K562 (cell line): ENCODE results near the gene ABCC11. TPM values are rescaled to one million over a fixed set of nuclear protein-coding genes. Genes with fewer than 3 reads are reported as not detected.

Source experiments
- ATAC-seq: fragments of 200-7000 bp; cut with Tn5 transposase; 3 replicates; pipeline ENCODE4 v1.9.1; 2020; ENCODE audit warnings: moderate library complexity
- BruUV-seq: library from RNA; stranded (reverse); fragments of 400-500 nt; replicated peaks from 2 replicates; lab custom pipeline; 2021; lab: Mats Ljungman, UMichigan
- CTCF ChIA-PET: fragments of 300-600 bp; formaldehyde crosslinking; extraction: SDS; loops from one replicate; lab custom pipeline; 2021; ENCODE audit warnings: low intra/inter-chr PET ratio; lab: Yijun Ruan, JAX
- POLR2A ChIA-PET: fragments of 300-600, 350-650 bp; sonication (Branson Sonifier 250); formaldehyde crosslinking; extraction: SDS; loops from one replicate; lab custom pipeline; 2021; ENCODE audit warnings: antibody characterized with exemption, inconsistent platforms; lab: Yijun Ruan, JAX
- DNase-seq, 4 experiments: peaks; one replicate each; pipeline versions ENCODE4 v3.0.0 to v3.0.0-alpha.2; 2011 to 2018; ENCODE audit warnings: low spot score in 3 of 4, mixed read lengths in 3 of 4; ENCODE audit errors: extremely low read depth in 1 of 4
- FAIRE-seq: peaks from 2 replicates; lab custom pipeline; 2011; peaks lifted over from hg19 to GRCh38; lab: Jason Lieb, UNC
- H2AFZ ChIP-seq: 2 replicates; pipeline ENCODE4 v1.6.0; 2011; ENCODE audit warnings: low read depth, low read length, control low read depth, inconsistent platforms
- H3K27ac ChIP-seq: fragments of 200-600 bp; 3 replicates; pipeline ENCODE4 v1.8.0; 2011; ENCODE audit warnings: low read depth, mild to moderate bottlenecking, control low read depth, inconsistent platforms, low read length, moderate library complexity, mixed read lengths; ENCODE audit errors: extremely low read depth
- H3K27me3 ChIP-seq, 2 experiments: fragments of 300-600 bp in 1 of 2; 2 replicates in 1 of 2; 3 replicates in 1 of 2; pipeline versions ENCODE4 v1.6.0 to v1.8.0; 2011; ENCODE audit warnings: inconsistent platforms in 2 of 2, low read length in 2 of 2, mild to moderate bottlenecking in 1 of 2, mixed read lengths in 1 of 2, moderate library complexity in 1 of 2; ENCODE audit not compliant: control insufficient read depth in 2 of 2, insufficient read depth in 2 of 2
- H3K36me3 ChIP-seq: fragments of 300-600 bp; 3 replicates; pipeline ENCODE4 v1.8.0; 2011; ENCODE audit warnings: mild to moderate bottlenecking, low read length, inconsistent platforms; ENCODE audit not compliant: control insufficient read depth, insufficient read depth
- H3K4me1 ChIP-seq, 2 experiments: fragments of 200-600 bp in 1 of 2; replicated peaks in 1 of 2; 2 replicates in 1 of 2; 3 replicates in 1 of 2; pipeline versions ENCODE4 v1.5.1 to v1.8.0; 2011; ENCODE audit warnings: inconsistent platforms in 2 of 2, low read length in 2 of 2, mild to moderate bottlenecking in 1 of 2, mixed read lengths in 1 of 2, moderate library complexity in 1 of 2; ENCODE audit not compliant: control insufficient read depth in 2 of 2, insufficient read depth in 2 of 2
- H3K4me2 ChIP-seq: 2 replicates; pipeline ENCODE4 v1.6.1; 2011; ENCODE audit warnings: low read length, control low read depth, inconsistent platforms, mixed read lengths; ENCODE audit not compliant: insufficient read depth
- H3K4me3 ChIP-seq: fragments of 200-600 bp; sonication (generic), shearing (Covaris generic); 2 replicates; pipeline ENCODE4 v1.5.1; 2016; ENCODE audit warnings: control low read depth, inconsistent platforms
- H3K79me2 ChIP-seq: fragments of 200-600 bp; 3 replicates; pipeline ENCODE4 v1.8.0; 2011; ENCODE audit warnings: low read length, inconsistent platforms; ENCODE audit not compliant: control insufficient read depth, insufficient read depth
- H3K9ac ChIP-seq, 2 experiments: 2 replicates each; pipeline versions ENCODE4 v1.6.0 to v1.6.1; 2011; ENCODE audit warnings: low read depth in 2 of 2, low read length in 2 of 2, control low read depth in 1 of 2, inconsistent platforms in 1 of 2, mild to moderate bottlenecking in 1 of 2, mixed read lengths in 1 of 2; ENCODE audit not compliant: insufficient read depth in 1 of 2
- H3K9me1 ChIP-seq: one replicate; pipeline ENCODE4 v1.6.0; 2011; ENCODE audit warnings: inconsistent platforms, mild to moderate bottlenecking, low read length, moderate library complexity; ENCODE audit not compliant: control insufficient read depth, insufficient read depth
- H3K9me3 ChIP-seq: replicated peaks from 2 replicates; pipeline ENCODE4 v1.5.1; 2011; ENCODE audit warnings: low read depth, low read length, inconsistent platforms; ENCODE audit not compliant: control insufficient read depth, insufficient read depth
- H4K20me1 ChIP-seq: replicated peaks from 2 replicates; pipeline ENCODE4 v1.6.1; 2011; ENCODE audit warnings: low read length, inconsistent platforms, mixed read lengths; ENCODE audit not compliant: control insufficient read depth, insufficient read depth
- E4F1 ChIP-seq: fragments of 250-450 bp; sonication (Bioruptor Pico); IDR thresholded peaks from 2 replicates; pipeline ENCODE4 v1.5.0; 2021; ENCODE audit warnings: mild to moderate bottlenecking, borderline replicate concordance
- EHMT2 ChIP-seq: fragments of 450-650 bp; IDR thresholded peaks from 2 replicates; pipeline ENCODE4 v1.6.1; 2018; ENCODE audit warnings: antibody characterized with exemption
- EZH2 ChIP-seq: IDR thresholded peaks from 2 replicates; pipeline ENCODE4 v1.6.1; 2012; ENCODE audit warnings: low read depth, mild to moderate bottlenecking, inconsistent platforms, low read length, borderline replicate concordance
- FOXM1 ChIP-seq, 2 experiments: fragments of 450-650 bp in 1 of 2; sonication (generic) in 1 of 2; formaldehyde crosslinking in 1 of 2; IDR thresholded peaks; 2 replicates each; pipeline versions ENCODE4 v1.6.1 to v1.9.0; 2017 to 2022; ENCODE audit warnings: low read depth in 2 of 2, mild to moderate bottlenecking in 2 of 2, missing genetic modification reagents in 1 of 2, moderate library complexity in 1 of 2
- JUND ChIP-seq, 2 experiments: IDR thresholded peaks; 2 replicates in 1 of 2; 3 replicates in 1 of 2; pipeline ENCODE4 v1.6.1; 2011; ENCODE audit warnings: borderline replicate concordance in 2 of 2, low read depth in 2 of 2, low read length in 2 of 2, improper control_type of control experiment in 1 of 2, missing biosample characterization in 1 of 2, missing genetic modification characterization in 1 of 2, missing genetic modification reagents in 1 of 2
- NFXL1 ChIP-seq: fragments of 450-650 bp; formaldehyde crosslinking; IDR thresholded peaks from 2 replicates; pipeline ENCODE4 v1.4.0; 2021; ENCODE audit warnings: mild to moderate bottlenecking
- TAF1 ChIP-seq: IDR thresholded peaks from 2 replicates; pipeline ENCODE4 v1.6.1; 2011; ENCODE audit warnings: mild to moderate bottlenecking, low read length, moderate library complexity; ENCODE audit not compliant: insufficient read depth, control insufficient read depth, severe bottlenecking; ENCODE audit errors: extremely low read depth
- ZNF280A ChIP-seq: fragments of 450-650 bp; IDR thresholded peaks from 2 replicates; pipeline ENCODE4 v1.6.1; 2018; ENCODE audit warnings: mild to moderate bottlenecking, low read depth; ENCODE audit not compliant: partially characterized antibody
- WGBS: fragments of 100-300 bp; shearing (Covaris generic); methylation state at CpG from one replicate; pipeline ENCODE4 v1.1.6; 2016; ENCODE audit warnings: low coverage, mixed read lengths; ENCODE audit not compliant: insufficient coverage; ENCODE audit errors: missing lambda C conversion rate; 5-methylcytosine and 5-hydroxymethylcytosine counted together
- in situ Hi-C: fragments of 300-500 bp; cut with MboI; formaldehyde crosslinking; loops from 4 replicates; pipeline ENCODE4 v1.15.0; 2018; ENCODE audit warnings: inconsistent platforms, mixed read lengths
- intact Hi-C: fragments of 100-400 bp; cut with micrococcal nuclease; formaldehyde crosslinking; loops from 2 replicates; pipeline ENCODE4 v1.14.2; 2022
- polyA plus RNA-seq, 8 experiments: library from polyadenylated mRNA; depleted of rRNA in 4 of 8; stranded (reverse) in 5 of 8; unstranded in 3 of 8; fragments of >200 nt; fragmentation: Nextera tagmentation in 2 of 8; fragmentation: Illumina TruSeq in 1 of 8; extraction: Ambion mirVana in 2 of 8; extraction: Trizol in 1 of 8; gene quantifications; 2 replicates each; pipeline versions ENCODE4 v1.2.1 to v1.2.3, GENCODE V29; 2011 to 2014; ENCODE audit warnings: inconsistent platforms in 1 of 8, missing spikeins in 1 of 8
- total RNA-seq, 7 experiments: library from RNA; depleted of rRNA in 6 of 7; stranded (reverse); fragments of >200 nt in 6 of 7; fragmentation: Illumina TruSeq in 2 of 7; extraction: Trizol in 2 of 7; gene quantifications; 2 replicates each; pipeline versions ENCODE4 v1.2.1 to v1.2.3, GENCODE V29; 2011 to 2021; ENCODE audit warnings: low replicate concordance in 1 of 7
- TF ChIP-seq, protein P1 (sequence below): fragments of 200-800 bp; sonication (Bioruptor generic); IDR thresholded peaks from 2 replicates; pipeline ENCODE4 v1.6.1; 2016; ENCODE audit warnings: missing genetic modification characterization, missing compliant biosample characterization

ABCC11 gene
- total and polyA plus RNA-seq, 9 of the 15 experiments (the other 6 are each of a cell fraction or from before 2014, with no cell fraction given) = 0.04 to 0.14 (median 0.04) TPM; not detected in 6

DNA sequence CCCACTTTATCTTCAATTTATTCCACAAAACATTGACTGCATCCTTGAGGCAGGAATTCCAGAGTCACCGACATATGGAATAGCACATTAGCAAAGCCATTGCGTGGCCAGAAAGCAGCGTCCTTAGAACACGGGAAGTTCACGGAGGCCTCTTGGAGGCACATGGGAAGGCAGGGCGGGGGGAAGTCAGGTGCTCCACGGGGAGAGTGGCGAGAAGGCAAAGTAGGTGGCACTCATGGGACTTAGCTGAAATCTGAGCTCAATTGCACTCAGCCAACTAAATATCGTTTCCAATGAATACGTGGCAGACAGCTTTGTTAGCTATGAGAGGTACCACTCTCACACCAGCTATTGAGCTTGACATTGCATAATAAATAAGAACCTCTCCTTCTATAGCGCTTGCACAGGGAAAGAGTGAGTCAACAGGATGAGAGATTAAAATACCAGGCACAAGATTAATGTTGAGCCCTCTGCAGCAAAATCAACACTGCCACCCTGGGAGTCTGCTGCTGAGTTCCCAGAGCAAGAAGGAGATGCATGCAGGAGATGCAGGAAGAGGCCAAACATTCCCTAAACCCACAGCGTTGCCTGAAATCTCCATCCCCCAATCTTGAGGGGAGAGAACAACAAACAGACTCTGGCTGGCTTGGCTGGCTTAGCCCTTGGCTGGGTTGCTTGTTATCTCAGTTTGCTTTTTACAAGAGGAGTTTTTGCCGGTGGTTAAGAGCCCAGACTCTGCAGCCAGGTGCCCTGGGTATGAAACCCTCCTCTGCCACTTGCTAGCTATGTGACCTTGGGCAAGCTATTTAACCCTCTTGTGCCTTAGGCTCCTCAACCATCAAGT lies 120.3 kb downstream of the ABCC11 start:
- H3K4me2 ChIP-seq = no peak overlapping the region
- no peak for ATAC-seq
- ChIA-PET POLR2A (interaction anchor here (0.7 kb wide), 1 partner anchor 1963 kb away, joined by 3 read pairs; no protein-coding TSS in a partner anchor), CTCF (no interaction called here)
- H3K27ac ChIP-seq = no peak overlapping the region
- no peak overlapping the region for H3K9ac ChIP-seq
- BruUV-seq = no TSS peak
- no peak for FAIRE-seq
- in situ Hi-C loops = no loop called here
- no peak for DNase-seq
- no peaks in the 10 kb centered on the region for H3K9me3 ChIP-seq
- peaks cover 0 to 12% of the 10 kb centered on the region in 2 experiments; a peak in 2 of 5 replicates for H3K4me1 ChIP-seq
- H3K27me3 ChIP-seq = peaks cover 0 to 8% of the 10 kb centered on the region in 2 experiments; a peak in 1 of 5 replicates
- no peaks in the 10 kb centered on the region for H3K9me1 ChIP-seq
- intact Hi-C loops = no loop called here
- no peak overlapping the region for H3K4me3 ChIP-seq
- no peaks in the 10 kb centered on the region for H3K36me3 ChIP-seq
- WGBS = 2% methylated on average over 13 of the region's 13 CpGs
- no peak overlapping the region for H2AFZ ChIP-seq
- H4K20me1 ChIP-seq = no peaks in the 10 kb centered on the region; the same call in 1 of the 2 replicates
- no peaks in the 10 kb centered on the region for H3K79me2 ChIP-seq
- TF ChIP-seq EZH2 (no peak), FOXM1 (IDR thresholded peaks at IDR 0.05; ENCODE audit: low read depth) (no peak), FOXM1 (CRISPR knock-in tag; IDR thresholded peaks at IDR 0.05; ENCODE audit: low read depth) (no peak), ZNF280A (no peak), TAF1 (no peak), NFXL1 (CRISPR knock-in tag) (no peak), EHMT2 (no peak), E4F1 (CRISPR knock-in tag) (no peak), JUND (IDR thresholded peaks at IDR 0.05; ENCODE audit: borderline replicate concordance, low read depth, low read length) (no peak), JUND (tag; IDR thresholded peaks at IDR 0.05; ENCODE audit: borderline replicate concordance, low read depth, low read length) (no peak)
- TF ChIP-seq, protein P1, sequence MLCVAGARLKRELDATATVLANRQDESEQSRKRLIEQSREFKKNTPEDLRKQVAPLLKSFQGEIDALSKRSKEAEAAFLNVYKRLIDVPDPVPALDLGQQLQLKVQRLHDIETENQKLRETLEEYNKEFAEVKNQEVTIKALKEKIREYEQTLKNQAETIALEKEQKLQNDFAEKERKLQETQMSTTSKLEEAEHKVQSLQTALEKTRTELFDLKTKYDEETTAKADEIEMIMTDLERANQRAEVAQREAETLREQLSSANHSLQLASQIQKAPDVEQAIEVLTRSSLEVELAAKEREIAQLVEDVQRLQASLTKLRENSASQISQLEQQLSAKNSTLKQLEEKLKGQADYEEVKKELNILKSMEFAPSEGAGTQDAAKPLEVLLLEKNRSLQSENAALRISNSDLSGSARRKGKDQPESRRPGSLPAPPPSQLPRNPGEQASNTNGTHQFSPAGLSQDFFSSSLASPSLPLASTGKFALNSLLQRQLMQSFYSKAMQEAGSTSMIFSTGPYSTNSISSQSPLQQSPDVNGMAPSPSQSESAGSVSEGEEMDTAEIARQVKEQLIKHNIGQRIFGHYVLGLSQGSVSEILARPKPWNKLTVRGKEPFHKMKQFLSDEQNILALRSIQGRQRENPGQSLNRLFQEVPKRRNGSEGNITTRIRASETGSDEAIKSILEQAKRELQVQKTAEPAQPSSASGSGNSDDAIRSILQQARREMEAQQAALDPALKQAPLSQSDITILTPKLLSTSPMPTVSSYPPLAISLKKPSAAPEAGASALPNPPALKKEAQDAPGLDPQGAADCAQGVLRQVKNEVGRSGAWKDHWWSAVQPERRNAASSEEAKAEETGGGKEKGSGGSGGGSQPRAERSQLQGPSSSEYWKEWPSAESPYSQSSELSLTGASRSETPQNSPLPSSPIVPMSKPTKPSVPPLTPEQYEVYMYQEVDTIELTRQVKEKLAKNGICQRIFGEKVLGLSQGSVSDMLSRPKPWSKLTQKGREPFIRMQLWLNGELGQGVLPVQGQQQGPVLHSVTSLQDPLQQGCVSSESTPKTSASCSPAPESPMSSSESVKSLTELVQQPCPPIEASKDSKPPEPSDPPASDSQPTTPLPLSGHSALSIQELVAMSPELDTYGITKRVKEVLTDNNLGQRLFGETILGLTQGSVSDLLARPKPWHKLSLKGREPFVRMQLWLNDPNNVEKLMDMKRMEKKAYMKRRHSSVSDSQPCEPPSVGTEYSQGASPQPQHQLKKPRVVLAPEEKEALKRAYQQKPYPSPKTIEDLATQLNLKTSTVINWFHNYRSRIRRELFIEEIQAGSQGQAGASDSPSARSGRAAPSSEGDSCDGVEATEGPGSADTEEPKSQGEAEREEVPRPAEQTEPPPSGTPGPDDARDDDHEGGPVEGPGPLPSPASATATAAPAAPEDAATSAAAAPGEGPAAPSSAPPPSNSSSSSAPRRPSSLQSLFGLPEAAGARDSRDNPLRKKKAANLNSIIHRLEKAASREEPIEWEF (CRISPR knock-in tag) = no peak
